Measurements from ENCODE around the gene PBX2.

GRCh38 chr6:32213649-32214048 is 23.6 kb upstream of the PBX2 start:
- TF ChIP-seq EZH2phosphoT487 (IDR thresholded peaks at IDR 0.05; ENCODE audit: unreplicated experiment) (no peak), EZH2 (IDR thresholded peaks at IDR 0.05; ENCODE audit: low read depth, unreplicated experiment) (no peak), POLR2AphosphoS5 (IDR thresholded peaks at IDR 0.05; ENCODE audit: low read depth) (no peak), ZNF331 (CRISPR knock-in tag; IDR thresholded peaks at IDR 0.05; ENCODE audit: low read depth) (no peak), CREB1 (CRISPR knock-in tag; IDR thresholded peaks at IDR 0.05; ENCODE audit: low read depth) (no peak), ETS1 (IDR thresholded peaks at IDR 0.05) (no peak), JUNB (IDR thresholded peaks at IDR 0.05; ENCODE audit: unreplicated experiment) (no peak), ZNF462 (CRISPR knock-in tag; IDR thresholded peaks at IDR 0.05) (no peak), NANOG (IDR thresholded peaks at IDR 0.05; ENCODE audit: borderline replicate concordance) (no peak), STAT1 (IDR thresholded peaks at IDR 0.05; ENCODE audit: unreplicated experiment) (no peak), ZNF114 (CRISPR knock-in tag; IDR thresholded peaks at IDR 0.05) (no peak)
- TF ChIP-seq, protein P1, sequence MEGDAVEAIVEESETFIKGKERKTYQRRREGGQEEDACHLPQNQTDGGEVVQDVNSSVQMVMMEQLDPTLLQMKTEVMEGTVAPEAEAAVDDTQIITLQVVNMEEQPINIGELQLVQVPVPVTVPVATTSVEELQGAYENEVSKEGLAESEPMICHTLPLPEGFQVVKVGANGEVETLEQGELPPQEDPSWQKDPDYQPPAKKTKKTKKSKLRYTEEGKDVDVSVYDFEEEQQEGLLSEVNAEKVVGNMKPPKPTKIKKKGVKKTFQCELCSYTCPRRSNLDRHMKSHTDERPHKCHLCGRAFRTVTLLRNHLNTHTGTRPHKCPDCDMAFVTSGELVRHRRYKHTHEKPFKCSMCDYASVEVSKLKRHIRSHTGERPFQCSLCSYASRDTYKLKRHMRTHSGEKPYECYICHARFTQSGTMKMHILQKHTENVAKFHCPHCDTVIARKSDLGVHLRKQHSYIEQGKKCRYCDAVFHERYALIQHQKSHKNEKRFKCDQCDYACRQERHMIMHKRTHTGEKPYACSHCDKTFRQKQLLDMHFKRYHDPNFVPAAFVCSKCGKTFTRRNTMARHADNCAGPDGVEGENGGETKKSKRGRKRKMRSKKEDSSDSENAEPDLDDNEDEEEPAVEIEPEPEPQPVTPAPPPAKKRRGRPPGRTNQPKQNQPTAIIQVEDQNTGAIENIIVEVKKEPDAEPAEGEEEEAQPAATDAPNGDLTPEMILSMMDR (conservative IDR thresholded peaks at IDR 0.05; ENCODE audit: low read depth in 2 of 2) = no peak
- TF ChIP-seq, protein P2, sequence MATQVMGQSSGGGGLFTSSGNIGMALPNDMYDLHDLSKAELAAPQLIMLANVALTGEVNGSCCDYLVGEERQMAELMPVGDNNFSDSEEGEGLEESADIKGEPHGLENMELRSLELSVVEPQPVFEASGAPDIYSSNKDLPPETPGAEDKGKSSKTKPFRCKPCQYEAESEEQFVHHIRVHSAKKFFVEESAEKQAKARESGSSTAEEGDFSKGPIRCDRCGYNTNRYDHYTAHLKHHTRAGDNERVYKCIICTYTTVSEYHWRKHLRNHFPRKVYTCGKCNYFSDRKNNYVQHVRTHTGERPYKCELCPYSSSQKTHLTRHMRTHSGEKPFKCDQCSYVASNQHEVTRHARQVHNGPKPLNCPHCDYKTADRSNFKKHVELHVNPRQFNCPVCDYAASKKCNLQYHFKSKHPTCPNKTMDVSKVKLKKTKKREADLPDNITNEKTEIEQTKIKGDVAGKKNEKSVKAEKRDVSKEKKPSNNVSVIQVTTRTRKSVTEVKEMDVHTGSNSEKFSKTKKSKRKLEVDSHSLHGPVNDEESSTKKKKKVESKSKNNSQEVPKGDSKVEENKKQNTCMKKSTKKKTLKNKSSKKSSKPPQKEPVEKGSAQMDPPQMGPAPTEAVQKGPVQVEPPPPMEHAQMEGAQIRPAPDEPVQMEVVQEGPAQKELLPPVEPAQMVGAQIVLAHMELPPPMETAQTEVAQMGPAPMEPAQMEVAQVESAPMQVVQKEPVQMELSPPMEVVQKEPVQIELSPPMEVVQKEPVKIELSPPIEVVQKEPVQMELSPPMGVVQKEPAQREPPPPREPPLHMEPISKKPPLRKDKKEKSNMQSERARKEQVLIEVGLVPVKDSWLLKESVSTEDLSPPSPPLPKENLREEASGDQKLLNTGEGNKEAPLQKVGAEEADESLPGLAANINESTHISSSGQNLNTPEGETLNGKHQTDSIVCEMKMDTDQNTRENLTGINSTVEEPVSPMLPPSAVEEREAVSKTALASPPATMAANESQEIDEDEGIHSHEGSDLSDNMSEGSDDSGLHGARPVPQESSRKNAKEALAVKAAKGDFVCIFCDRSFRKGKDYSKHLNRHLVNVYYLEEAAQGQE (IDR thresholded peaks at IDR 0.05; ENCODE audit: unreplicated experiment) = no peak
